ENCODE data around the gene CATSPER1.

The CATSPER1 gene

DNA sequence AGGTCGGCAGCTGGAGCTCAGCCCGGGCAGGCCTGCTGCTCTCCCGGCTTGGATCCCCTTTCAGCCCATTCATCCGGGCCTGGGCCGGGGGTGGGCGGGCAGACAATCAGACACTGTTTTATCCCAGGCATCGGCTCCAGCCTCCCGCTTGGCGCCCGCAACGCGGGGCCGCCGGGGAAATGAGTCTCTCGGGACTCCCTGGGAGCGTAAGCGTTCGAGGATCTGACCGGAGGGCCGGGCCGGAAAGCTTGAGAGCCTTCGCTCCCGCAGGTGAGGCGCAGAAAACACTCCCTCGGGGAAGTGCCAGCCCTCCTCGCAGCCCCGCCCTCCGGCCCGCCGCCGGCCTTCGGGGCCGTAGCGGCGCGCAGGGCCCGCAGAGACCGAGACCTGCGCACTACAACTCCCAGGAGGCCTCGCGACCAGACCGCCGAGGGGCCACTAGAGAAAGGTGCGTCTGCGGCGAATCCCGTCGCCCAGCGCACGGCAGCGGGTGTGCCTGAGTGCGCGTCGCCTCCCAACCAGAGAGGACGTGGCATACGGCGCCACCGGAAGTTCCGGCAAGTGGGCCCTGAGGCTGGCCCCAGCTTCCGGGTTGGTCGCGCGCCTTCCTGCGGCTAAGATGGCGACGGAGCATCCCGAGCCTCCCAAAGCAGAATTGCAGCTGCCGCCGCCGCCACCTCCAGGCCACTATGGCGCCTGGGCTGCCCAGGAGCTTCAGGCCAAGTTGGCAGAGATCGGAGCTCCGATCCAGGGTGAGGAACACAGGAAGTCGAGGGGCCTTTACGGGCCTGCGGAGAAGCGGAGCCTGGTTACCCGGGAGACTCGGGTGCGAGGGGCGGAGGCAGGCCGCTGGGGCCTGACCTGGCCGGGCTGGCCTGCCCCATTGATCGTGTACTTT lies 25.7 kb upstream of the CATSPER1 start, which contains the start of gene SF3B2:
Gene SF3B2, plus strand, starts transcription at position 599 of the 898 bp plus-strand sequence. Its CDS starts 21 bp downstream, at position 620.
- no peak within 1 kb of the TSS for H3K27ac ChIP-seq (ENCODE audit: low read length)
- H3K4me1 ChIP-seq (ENCODE audit: control insufficient read depth, insufficient read depth, low read length): peaks cover 10% of the 10 kb centered on the region; the same call in 1 of the 2 replicates
- H3K27me3 ChIP-seq (ENCODE audit: control insufficient read depth, insufficient read depth, low read length): no peaks in the 10 kb centered on the region
- no CpG with 5 or more reads among the region's 84 CpGs for WGBS (ENCODE audit: insufficient coverage, insufficient read length)
- H3K9me3 ChIP-seq (ENCODE audit: control insufficient read depth, insufficient read depth, low read length): no peaks in the 10 kb centered on the region
- H3K36me3 ChIP-seq (ENCODE audit: control insufficient read depth, insufficient read depth, low read length): peaks cover 12% of the 10 kb centered on the region
- H3K4me3 ChIP-seq (ENCODE audit: low read length): peak within 1 kb of the TSS; percentile 95
- DNase-seq (ENCODE audit: low read depth, low spot score): peak; percentile 94

DNA sequence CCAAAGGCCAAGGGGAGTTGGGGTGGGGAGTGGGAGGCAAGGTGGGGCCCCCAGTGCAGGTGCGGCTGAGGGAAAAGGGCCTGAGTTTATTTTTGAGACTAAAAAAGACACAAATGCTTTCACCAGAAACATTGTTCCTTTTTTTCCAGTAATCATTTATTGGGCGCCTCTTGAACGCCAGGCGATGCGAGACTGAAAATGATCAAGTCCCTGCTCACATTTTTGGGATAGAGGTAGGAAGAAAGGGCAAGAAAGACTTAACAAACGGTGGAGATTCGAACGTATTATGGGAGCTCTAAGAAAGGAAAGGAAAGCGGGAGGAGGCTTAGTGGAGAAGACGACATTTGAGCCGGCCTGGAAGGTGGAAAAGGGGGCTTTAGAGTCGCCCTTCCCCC lies 25.1 kb upstream of the CATSPER1 start:
- Histone ChIP-seq H3K27ac (ENCODE audit: low read length) (no peak overlapping the region), H3K4me3 (ENCODE audit: low read length) (peak overlapping the region; percentile 95; the same call in 1 of the 2 replicates), H3K4me1 (ENCODE audit: control insufficient read depth, insufficient read depth, low read length) (peaks cover 10% of the 10 kb centered on the region; the same call in 1 of the 2 replicates), H3K27me3 (ENCODE audit: control insufficient read depth, insufficient read depth, low read length) (no peaks in the 10 kb centered on the region), H3K36me3 (ENCODE audit: control insufficient read depth, insufficient read depth, low read length) (peaks cover 6% of the 10 kb centered on the region), H3K9me3 (ENCODE audit: control insufficient read depth, insufficient read depth, low read length) (no peaks in the 10 kb centered on the region)
- WGBS (ENCODE audit: insufficient coverage, insufficient read length): no CpG with 5 or more reads among the region's 12 CpGs
- no peak for DNase-seq (ENCODE audit: low read depth, low spot score)

DNA sequence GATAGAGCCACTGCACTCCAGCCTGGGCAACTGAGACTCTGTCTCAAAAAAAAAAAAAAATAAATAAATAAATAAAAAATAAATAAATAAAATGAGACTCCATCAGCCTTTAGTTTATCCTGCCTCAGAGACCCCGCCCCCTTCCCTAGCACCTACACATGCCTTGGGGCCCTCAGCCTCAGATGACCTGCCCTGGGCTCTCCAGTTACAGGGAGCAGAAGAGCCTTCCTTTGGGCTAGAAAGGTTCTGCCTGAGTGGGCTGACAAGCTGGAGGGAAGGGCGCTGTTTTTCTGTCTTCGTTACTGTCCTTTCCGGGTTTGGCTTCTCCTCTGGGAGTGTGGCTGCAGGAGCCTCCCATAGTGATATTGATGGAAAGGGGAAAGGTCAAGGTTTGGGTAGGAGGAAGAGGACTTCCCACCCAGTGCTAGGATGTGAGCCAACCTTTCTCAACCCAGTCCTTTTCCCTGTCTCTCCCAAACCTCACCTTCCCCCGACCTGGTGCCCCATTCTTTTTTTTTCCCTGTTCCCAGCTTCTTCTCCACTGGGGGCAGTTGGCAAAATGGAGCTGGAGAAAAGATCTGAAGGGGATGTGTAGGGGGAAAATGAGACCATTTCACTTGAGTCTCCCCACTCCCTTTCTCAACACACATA lies 24.4 kb upstream of the CATSPER1 start:
- DNase-seq (ENCODE audit: low read depth, low spot score): no peak
- Histone ChIP-seq H3K4me3 (ENCODE audit: low read length) (no peak overlapping the region), H3K27me3 (ENCODE audit: control insufficient read depth, insufficient read depth, low read length) (no peaks in the 10 kb centered on the region)

DNA sequence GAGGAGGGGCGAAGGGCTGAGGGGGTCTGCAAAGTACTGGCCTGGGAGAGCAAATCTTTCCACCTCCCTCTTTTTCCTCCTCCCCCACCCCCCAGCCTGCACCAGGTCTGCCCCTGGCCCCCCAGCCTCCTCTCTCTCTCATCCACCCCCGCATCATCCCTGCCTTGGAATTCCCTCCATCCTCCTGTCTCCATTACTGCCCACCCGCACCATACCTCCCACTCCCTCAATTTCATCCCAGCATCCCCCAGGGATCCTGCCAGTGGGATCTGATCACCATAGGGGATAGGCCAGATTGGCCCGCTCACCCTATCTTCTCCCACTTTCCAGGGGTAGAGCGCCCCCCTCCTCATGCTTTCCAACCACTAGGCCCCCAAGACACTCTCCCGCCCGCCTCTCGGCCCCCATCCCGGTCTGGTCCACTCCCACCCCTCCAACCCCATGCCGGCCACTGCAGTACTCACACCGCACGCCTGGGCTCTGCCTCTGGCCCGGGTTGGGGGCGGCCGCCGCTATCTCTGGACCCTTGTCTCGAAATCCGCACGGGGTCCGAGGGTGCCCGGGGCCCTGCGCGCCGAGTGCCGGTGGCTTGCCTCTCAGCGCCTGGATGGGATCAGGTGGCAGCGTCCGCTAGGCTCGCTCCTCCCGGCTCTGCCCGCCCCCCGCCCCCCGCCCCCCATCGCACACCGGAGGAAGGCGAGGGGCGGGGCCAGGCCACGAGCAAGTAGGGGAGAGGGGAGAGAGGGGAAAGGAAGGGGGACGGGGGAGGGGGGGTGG lies 22.5 kb upstream of the CATSPER1 start, which contains the start of gene GAL3ST3:
Gene GAL3ST3, minus strand, starts transcription at position 615 of the 777 bp plus-strand sequence. CDS start 3,746 bp downstream, outside the sequence.
- Histone ChIP-seq H3K4me1 (ENCODE audit: control insufficient read depth, insufficient read depth, low read length) (peaks cover 13% of the 10 kb centered on the region; the same call in 1 of the 2 replicates), H3K4me3 (ENCODE audit: low read length) (peak within 1 kb of the TSS; percentile 47), H3K27ac (ENCODE audit: low read length) (no peak within 1 kb of the TSS), H3K27me3 (ENCODE audit: control insufficient read depth, insufficient read depth, low read length) (no peaks in the 10 kb centered on the region), H3K36me3 (ENCODE audit: control insufficient read depth, insufficient read depth, low read length) (no peaks in the 10 kb centered on the region), H3K9me3 (ENCODE audit: control insufficient read depth, insufficient read depth, low read length) (no peaks in the 10 kb centered on the region)
- no peak for DNase-seq (ENCODE audit: low read depth, low spot score)
- WGBS (ENCODE audit: insufficient coverage, insufficient read length): no CpG with 5 or more reads among the region's 39 CpGs

More for the DNA sequence above, 24.4 kb upstream of the CATSPER1 start:
- Histone ChIP-seq H3K4me1 (ENCODE audit: control insufficient read depth, insufficient read depth, low read length) (peaks cover 10% of the 10 kb centered on the region; the same call in 1 of the 2 replicates), H3K27ac (ENCODE audit: low read length) (no peak overlapping the region), H3K36me3 (ENCODE audit: control insufficient read depth, insufficient read depth, low read length) (peaks cover 6% of the 10 kb centered on the region), H3K9me3 (ENCODE audit: control insufficient read depth, insufficient read depth, low read length) (no peaks in the 10 kb centered on the region)
- WGBS (ENCODE audit: insufficient coverage, insufficient read length): no CpG with 5 or more reads among the region's 5 CpGs

DNA sequence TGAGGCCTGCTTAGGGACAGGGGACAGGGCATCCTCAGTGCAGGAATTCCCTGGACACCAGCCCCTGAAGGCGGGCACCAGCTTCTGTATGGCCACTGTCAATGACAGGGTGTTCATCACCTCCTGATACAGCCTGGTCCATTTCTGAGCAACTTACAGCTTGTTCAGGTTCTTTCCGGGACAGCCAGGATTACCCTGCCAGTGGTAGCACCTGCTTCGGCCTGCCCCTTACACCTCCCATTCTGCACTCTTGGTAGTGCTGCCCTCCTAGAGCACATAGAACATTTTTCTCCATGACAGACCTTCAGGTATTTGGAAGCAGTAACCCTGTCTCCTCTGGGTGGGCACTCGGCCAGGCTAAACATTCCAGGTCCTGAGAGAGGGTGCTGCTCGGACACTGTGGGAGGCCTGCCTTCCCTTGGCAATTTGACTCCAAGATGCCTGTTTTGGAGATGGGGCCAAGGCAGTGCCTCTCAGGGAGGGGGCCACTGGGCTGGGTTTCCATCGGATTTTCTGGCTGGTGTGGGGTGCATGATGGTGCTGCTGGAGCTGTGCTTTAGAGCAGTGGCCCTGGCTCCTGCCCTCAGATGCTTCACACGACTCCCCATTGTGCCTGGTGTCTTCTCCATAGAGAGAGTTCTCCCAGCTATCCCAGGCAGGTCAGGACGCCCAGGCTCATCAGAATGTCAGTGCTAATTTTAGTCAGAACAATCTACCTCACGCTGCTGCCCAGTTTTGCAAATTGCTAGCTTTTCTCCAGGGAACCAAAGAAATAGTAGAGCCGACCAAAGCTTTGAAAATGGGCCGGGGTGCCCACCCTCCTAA lies 21.5 kb upstream of the CATSPER1 start:
- DNase-seq (ENCODE audit: low read depth, low spot score): no peak
- Histone ChIP-seq H3K4me1 (ENCODE audit: control insufficient read depth, insufficient read depth, low read length) (peaks cover 11% of the 10 kb centered on the region), H3K4me3 (ENCODE audit: low read length) (no peak overlapping the region), H3K27ac (ENCODE audit: low read length) (no peak overlapping the region), H3K36me3 (ENCODE audit: control insufficient read depth, insufficient read depth, low read length) (peaks cover 8% of the 10 kb centered on the region; the same call in 1 of the 2 replicates), H3K9me3 (ENCODE audit: control insufficient read depth, insufficient read depth, low read length) (no peaks in the 10 kb centered on the region), H3K27me3 (ENCODE audit: control insufficient read depth, insufficient read depth, low read length) (no peaks in the 10 kb centered on the region)
- no CpG with 5 or more reads among the region's 11 CpGs for WGBS (ENCODE audit: insufficient coverage, insufficient read length)

DNA sequence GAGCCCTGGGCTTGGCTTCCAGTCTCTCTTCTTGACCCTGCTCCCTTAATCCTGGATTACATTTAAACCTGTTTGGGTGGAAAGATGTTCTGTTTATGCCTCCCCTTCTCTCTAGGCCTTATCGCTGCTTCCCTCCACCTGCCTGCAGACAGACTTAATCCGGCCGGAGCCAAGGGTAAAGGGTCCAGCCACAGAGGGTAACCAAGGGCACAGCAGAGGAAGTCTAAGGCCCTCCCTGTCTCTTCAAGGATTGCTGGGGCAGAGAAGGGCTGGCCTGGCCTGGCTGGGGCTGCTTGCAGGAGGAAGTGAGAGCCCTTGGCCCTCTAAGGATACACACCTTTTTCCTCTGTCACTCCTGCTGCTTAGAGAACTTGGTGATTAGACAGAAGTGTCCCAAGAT lies 20.6 kb upstream of the CATSPER1 start:
- peaks cover 8% of the 10 kb centered on the region; the same call in 1 of the 2 replicates for H3K36me3 ChIP-seq (ENCODE audit: control insufficient read depth, insufficient read depth, low read length)
- no peaks in the 10 kb centered on the region for H3K27me3 ChIP-seq (ENCODE audit: control insufficient read depth, insufficient read depth, low read length)
- H3K27ac ChIP-seq (ENCODE audit: low read length): no peak overlapping the region
- DNase-seq (ENCODE audit: low read depth, low spot score): no peak
- WGBS (ENCODE audit: insufficient coverage, insufficient read length): no CpG with 5 or more reads among the region's 3 CpGs
- H3K4me1 ChIP-seq (ENCODE audit: control insufficient read depth, insufficient read depth, low read length): peaks cover 11% of the 10 kb centered on the region
- H3K9me3 ChIP-seq (ENCODE audit: control insufficient read depth, insufficient read depth, low read length): no peaks in the 10 kb centered on the region
- H3K4me3 ChIP-seq (ENCODE audit: low read length): no peak overlapping the region

DNA sequence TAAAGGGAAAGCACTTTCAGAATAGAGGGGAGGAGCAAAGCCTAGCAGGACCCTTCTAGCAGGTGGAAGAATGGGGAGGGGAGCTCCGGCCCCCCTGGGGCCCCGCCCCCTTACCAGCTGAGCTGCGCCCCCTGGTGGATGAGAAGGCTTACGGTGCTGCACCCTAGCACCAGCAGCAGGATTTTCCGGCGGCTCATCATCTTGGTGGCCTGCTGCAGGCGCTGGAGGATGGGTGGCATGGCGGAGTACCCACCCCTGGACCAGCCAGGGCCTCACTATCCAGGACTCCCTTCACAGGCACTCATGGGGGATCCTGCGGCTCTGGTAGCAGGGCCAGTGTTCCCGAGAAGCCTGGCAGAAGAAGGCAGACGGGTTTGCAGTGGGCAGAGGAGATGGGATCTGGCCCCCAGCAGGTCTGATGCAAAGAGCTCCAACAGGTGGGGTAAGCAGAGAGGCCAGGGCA lies 18.9 kb upstream of the CATSPER1 start:
- no peaks in the 10 kb centered on the region for H3K27me3 ChIP-seq (ENCODE audit: control insufficient read depth, insufficient read depth, low read length)
- no peaks in the 10 kb centered on the region for H3K9me3 ChIP-seq (ENCODE audit: control insufficient read depth, insufficient read depth, low read length)
- no peak overlapping the region for H3K27ac ChIP-seq (ENCODE audit: low read length)
- no peak overlapping the region for H3K4me3 ChIP-seq (ENCODE audit: low read length)
- peaks cover 7% of the 10 kb centered on the region for H3K4me1 ChIP-seq (ENCODE audit: control insufficient read depth, insufficient read depth, low read length)
- H3K36me3 ChIP-seq (ENCODE audit: control insufficient read depth, insufficient read depth, low read length): peaks cover 8% of the 10 kb centered on the region; the same call in 1 of the 2 replicates
- WGBS (ENCODE audit: insufficient coverage, insufficient read length): no CpG with 5 or more reads among the region's 11 CpGs
- DNase-seq (ENCODE audit: low read depth, low spot score): no peak

DNA sequence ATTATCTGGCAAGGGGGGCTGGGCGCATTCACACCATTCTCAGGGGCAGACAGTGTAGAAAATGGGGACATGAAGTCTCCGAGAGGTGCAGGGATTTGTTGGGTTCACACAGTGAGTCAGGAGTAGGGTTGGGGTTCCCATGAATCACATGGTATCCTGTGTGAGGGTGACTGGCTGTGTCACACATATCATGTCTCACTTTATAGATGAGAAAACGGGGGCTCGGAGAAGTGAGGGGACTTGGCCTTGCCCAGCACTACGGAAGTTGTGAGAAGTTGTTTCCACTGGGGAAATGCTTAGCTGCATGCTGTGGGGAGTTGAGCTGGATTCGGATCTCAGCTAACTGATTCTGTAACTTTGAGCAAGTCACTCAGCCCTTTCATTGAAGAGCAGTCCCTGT lies 18.5 kb upstream of the CATSPER1 start:
- no CpG with 5 or more reads among the region's 6 CpGs for WGBS (ENCODE audit: insufficient coverage, insufficient read length)
- H3K4me3 ChIP-seq (ENCODE audit: low read length): no peak overlapping the region

More for the DNA sequence above, 18.5 kb upstream of the CATSPER1 start:
- no peaks in the 10 kb centered on the region for H3K27me3 ChIP-seq (ENCODE audit: control insufficient read depth, insufficient read depth, low read length)
- H3K9me3 ChIP-seq (ENCODE audit: control insufficient read depth, insufficient read depth, low read length): no peaks in the 10 kb centered on the region
- H3K36me3 ChIP-seq (ENCODE audit: control insufficient read depth, insufficient read depth, low read length): peaks cover 8% of the 10 kb centered on the region; the same call in 1 of the 2 replicates
- H3K4me1 ChIP-seq (ENCODE audit: control insufficient read depth, insufficient read depth, low read length): peaks cover 7% of the 10 kb centered on the region
- DNase-seq (ENCODE audit: low read depth, low spot score): no peak
- H3K27ac ChIP-seq (ENCODE audit: low read length): no peak overlapping the region

Data from iPS DF 6.9 (cell line).